ENCODE data around the gene MITF.
A peak's percentile ranks its signal among the peaks of the same experiment; 100 is the strongest.

The MITF gene

DNA sequence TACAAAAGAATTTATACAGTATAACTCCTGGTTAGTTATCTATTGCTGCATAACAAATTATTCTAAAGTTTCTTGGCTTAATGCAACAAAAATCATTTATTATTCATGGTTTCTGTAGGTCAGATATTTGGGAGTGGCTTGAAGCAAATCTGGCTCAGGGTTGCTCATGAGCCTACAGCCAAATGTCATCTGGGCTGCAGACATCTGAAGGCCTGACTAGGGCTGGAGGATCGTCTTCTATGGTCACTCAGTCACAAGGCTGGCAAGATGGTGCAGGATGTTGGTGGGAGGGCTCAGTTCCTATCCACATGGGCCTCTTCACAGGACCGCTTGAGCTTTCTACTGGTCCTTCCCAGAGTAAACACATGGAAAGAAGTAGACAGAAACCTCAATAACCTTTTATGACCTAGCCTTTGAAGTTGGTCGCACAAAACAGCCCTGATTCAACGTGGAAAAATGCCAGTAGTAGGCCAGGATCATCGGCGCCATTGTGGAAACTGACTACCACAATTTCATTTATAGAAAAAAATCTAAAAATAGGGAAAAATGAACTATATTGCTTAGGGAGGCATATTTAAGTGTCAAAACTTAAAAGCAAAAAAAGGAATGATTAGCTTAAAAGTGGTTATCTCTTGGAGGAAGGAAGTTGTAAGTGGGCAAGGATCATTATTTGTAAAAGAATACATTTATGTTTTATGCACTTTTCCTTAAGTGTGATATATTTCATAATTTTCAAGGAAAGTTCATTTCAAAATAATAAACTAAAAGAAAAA lies 9.9 kb upstream of the MITF start:
- DNase-seq, result no peak

DNA sequence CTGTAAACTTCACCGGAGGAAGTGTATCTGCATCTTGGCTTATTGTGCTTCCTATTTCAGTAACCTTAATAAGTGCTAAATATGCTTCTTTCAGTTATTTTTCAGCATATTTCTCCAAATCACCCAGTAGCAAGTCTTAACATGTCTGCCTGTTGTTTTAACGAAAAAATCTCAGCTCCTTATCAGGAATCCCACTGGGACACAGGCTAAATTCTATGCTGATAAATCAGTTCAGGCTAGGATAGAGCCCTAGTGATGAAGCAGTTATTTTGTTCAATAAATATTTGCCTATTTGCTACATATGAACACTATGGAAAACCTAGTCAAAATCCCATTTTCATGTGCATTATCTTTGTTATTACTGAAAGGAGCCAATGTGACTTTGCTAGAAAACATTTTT lies 8.2 kb upstream of the MITF start:
- DNase-seq, result no peak

DNA sequence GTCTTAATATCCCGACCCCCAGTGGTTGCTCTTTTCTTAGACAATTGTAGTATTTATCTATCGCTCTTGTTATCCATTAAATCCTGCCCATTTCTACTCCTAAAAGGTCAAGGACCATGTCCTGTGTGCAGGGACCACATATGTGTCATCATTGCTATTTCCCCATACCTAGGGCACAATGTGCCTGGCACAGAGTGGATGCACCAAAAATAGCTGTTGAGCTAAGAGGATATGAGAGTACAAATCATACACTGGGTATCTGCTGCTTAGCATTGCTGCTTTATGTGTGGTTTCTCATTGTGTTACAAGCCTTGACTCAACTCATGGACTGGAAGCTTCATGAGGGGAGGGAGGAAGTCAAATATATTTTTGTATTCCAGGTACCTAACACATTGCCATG lies 3.4 kb upstream of the MITF start:
- no peak for DNase-seq

DNA sequence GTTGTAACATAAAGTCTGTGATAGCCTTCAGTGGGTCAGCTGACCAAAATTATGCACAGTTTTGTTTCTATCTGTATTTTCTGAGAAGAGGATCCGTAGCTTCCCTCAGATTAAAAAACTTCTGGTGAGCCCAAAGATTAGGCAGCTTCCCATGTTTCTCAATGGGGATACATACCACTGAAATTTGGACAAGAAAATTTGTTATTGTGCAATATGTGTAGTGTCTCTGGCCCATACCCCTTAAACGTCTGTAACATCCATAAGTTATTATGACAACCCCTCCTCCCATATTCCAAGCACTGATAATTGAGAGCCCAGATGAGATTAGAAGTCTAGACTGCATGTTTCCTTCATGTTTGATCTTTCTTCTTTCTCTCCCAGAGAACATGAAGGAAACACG lies 1.9 kb upstream of the MITF start:
- no peak for DNase-seq

DNA sequence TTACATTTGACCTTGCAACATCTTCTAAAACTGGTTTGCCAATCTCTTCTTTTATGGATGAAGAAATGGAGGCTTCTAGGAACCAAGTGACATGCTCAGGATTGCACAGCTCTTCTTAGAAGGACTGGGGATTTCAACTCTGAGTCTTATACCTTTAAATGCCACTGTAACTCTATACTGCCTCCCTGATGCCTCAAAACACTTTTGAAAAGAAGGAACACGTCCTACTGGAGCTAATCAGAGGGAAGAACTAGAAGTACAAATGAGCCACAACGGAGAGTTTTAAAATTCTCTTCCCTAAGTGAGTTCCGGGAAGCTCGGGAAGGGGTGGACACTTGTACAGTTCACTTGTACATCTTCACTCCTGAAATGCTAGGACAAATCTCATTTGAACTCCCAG lies 949 bp upstream of the MITF start:
- DNase-seq, result no peak

DNA sequence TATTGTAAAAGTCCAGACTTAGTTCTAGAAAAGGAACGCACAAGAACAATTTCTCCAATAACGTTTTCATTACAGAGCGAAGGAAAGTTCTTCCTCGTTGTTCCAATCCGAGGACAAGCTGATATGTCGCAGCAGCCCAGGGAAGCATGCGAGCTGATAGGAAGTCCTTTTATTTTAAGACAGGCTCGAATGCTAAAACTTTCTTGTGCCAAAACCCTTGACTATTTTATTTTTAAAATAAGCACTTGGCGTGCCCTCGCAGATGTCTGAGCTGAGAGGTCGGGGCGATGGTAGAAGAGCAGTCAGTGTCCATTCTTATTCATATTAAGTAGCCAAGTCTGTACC lies 433 bp upstream of the MITF start:
- no peak for DNase-seq

DNA sequence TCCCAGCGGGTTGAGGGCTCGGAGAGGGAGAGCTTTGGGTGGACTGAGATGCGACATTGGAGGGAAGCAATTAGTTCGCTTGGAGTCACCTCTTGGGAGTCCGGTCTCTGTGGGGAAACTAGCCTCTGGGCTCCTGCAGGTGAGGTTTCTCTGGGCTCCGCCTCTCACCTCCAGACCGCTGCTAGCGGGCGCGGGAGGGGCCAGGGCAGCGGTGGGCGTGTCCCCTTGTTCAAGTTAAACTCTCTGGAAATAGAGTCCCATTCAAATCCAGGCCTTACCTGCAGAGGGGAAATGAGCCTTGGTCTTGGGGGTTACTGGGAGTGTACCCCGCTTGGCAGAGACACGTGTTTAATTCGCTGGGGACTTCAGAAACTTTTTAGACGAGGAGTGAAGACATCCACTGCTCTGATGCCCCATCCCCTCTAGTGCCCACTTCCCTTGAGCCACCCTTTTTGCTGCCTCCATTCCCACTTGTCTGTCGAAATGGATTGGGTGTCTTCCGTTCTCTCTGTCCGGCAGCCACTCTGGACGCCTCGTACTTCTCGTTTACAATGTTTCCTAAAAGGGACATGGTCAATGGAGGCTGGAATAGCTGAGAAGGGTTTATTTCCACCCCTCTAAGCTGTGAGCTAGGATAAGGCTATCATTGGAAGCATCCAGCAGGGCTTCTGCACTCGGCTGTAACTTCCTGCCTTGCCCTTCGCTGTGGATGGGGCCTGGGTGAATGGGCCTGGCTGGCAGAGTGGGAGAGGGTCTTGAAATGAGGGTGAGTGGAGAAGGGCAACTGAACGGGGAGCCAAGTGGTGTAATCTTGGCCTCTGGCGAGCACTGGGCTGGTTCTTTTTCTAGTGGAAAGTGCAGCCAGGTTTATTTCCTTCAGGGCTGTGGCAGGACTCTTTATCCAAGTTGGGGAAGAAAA lies 1.1 kb downstream of the MITF start:
- peak; percentile 14 for DNase-seq

DNA sequence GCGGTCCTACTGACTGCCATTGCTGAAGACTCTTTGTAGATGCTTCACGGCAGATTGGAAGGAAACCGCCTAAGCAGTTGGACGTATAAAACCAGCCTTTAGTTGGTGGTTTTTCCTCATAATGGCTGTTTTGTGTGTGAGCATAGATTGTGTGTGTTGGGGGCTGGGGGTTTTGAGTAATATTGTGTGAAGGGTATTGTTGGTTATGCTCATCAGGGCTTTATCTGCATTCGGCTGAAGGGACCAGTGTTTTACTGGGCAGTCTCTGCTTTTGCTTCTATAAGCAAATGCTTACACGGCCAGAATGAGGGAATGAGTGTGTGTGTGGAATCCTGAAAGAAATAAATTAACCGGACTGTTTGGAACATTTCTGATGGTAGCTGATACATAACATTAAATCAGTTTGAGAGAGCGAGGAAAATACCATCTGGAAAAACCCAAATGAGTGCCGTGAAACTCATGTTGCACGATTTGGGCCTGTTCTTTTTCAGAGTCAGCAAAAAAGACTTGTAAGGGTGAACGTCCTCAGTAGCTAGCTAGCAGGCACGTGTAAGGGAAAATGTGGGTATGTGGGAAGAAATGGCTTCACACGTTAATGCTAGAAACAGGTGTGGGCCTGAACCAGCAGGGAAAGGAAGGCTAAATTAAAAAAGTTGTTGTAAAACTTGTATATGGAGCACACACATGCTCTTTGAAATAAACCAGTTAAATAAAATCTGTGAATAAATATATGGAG lies 1.9 kb downstream of the MITF start:
- no peak for DNase-seq

DNA sequence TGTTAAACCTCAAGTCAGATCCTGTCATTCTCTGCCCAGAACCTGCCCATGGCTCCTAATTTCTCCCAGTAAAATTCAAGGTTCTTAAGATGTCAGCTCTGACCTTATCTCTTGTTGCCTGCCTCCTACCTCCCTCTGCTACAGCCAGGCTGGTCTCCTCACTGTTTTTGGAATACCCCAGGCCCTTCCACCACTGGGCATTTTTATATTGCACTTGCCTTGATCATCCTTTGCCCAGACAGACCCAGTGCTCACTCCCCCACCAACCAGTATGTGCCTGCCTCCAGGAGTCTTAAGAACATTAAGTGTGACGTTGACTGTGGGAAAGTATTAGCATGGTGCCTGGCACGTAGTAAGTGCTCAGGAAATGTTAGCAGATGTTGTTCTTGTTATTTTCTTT lies 3.1 kb downstream of the MITF start:
- no peak for DNase-seq

DNA sequence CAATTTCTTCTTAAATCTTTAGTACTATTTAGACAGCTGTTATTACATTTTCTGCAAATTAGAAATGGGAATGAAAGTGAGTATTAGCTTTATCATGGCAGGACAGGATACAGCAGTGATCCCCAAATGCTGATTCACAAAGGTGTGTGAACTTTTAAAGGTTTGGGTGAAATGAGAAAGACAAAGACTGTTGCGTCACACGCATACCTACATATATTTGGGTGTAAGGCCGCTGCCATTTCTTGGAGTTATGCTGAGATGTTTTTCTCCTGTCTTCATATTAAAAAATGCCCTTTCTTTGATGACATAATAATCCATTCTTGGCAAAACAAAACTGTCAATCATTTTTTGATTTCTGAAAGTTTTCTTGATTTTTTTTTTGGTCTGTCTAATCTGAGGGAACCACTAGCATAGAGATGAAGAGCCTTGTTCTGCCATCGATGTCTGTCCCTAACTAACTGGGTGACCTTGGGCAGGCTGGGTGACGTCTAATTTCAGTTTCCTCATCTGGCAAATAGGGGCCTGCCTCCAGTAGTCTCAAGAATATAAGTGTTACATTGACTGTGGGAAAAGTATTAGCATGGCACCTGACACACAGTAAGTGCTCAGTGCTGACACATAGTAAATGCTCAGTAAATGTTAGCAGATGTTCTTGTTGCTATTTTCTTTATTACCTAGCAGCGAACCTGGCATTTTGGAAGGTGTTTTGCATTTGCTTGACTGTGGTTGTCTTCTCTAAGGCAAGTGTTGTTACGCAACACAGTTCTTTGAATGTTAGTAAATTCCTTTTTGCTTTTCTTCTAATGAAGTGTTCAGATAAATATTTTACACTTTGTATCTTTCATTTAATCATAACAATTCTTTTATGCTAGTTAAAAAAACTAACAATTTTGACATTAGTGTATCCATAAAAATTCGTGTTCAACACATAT lies 5.0 kb downstream of the MITF start:
- DNase-seq, result no peak

DNA sequence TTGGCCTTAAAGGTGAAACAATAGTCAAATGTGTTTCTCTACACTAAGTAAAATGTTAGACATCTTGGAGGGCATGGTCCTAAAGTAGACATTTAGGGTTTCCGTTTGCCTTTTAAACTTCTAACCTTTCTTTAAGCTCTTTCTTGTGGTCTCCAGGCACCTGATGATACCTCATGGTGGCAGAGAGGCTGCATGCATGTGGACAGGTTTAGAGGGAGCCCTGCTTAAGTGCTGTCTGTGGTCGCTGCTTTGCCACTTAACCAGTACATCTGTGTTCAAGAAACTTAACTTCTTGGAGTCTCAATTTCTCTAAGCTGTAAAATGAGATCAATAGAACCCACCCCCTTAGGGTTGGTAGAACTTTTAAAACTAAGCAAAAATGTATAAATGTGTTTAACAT lies 6.2 kb downstream of the MITF start:
- DNase-seq, result no peak

DNA sequence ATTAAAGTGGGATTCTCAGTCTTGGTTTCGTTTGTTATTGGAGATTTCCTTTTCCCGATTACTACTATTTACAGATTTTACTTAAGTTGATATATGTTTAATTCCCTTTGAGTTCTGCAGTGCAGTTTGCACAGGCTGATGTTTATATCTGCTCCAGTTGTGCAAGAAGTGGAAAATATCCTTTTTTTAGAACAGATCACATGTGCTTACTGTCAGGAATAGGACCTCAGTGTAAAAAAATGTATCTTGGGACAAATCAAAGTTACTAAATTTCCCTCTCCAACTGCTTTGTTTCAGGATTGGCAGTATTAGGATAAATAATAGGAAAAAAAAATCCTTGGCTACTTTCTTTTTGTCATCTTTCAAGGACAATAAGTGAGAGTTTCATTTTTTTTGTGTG lies 6.9 kb downstream of the MITF start:
- no peak for DNase-seq

DNA sequence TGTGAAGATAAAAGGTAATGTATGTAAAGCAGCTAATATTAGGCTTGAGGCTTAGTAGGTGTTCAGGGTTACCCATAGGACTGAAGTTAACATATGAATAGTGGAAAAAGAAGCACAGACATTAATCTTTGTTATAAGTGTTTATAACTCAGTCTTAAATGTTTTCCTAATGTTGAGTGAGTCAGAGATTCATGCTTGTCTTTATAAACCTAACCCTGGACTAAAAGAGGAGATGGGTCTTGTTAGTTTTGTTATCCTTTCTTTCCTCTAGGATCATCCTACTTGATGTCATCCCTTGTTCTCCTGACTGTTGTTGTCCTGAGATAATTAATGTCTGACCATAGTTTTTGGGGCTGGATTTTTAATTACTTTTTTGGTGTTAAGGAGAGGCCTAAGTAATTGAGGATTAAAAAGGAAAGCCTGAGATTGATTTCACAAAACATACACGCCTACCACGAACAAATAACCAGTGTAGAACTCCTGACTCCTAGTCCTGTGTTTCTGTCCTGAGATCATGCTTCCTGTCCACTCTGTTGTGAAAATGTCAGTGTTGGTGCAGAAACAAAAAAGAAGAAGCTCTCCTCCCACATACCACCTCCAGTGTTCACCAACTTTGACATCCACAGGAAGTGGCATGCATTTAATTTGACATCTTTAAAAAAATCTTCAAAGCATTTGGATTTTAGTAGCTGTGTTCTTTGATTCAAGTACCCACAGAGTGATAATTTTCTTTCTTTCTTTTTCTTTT lies 8.4 kb downstream of the MITF start:
- DNase-seq, result no peak

DNA sequence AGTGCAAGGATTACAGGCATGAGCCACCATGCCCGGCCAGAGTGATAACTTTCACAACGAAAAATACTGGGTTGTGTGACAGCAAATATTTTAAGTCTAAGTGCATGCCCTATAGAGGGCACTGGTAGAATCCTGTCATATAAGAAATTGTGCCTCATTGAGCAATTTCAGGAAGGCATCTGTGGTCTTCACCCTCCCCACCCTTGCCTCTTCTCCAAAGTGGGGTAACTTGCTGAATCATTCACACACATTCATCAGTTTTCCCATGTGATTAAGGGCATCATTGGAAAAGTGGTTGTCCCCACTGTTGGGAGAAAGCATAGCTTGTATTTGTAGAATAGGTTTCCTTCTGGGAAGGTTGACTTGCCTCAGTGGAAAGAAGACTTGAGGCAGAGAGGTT lies 9.2 kb downstream of the MITF start:
- DNase-seq, result no peak

DNA sequence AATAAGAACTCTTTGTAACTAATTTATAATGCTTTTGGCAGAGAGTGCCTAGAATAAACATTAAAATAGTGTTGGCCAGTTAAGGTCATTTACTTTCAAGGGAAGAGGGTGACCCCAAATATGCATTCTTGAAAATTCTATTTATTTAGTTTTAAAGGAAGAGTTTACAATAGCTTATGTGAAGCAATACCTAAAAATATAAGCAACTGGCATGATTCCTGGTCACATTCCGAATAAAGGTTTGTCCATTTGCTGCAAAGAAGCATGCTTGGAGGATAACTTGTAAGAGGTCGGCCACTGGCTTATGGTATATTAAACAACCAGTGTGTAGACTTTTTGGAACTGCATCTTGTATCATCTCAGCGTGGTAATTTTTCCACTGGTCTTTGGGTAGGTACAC lies 10.2 kb downstream of the MITF start:
- no peak for DNase-seq

DNA sequence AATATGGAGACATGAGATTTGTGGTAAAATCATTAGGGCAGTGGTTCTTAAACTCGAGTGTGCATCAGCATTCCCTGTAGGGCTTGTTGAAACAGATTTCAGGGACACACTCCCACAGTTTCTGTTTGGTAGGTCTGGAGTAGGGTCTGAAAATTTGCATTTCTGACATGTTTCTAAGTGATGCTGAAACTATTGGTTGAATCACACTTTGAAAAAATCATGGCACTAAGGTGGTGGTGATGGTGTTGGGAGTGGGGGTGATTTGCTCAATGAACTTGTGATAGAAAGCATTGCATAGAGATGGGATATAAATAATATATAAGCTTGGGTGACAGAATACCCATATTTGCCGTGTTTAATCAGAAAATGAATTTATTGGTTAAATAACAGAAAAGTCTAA lies 11.3 kb downstream of the MITF start:
- no peak for DNase-seq

DNA sequence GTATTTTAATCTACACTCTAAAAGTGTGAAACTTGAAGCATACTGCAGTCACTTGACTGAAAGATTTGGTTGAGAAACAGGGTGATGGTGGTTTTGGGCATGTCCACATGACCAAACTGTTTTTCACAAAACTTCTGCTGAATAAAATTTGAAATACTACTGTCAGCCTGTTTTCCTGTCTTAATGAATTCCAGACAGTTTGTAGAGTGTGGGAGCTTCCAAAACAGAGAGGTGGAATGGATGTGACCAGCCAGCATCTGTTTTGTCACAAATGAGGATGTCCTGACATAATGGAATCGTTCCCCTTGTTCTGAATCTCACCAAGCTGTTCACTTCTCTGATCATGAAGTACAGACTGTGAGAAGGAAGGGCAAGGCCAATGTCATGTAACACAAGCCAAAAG lies 11.8 kb downstream of the MITF start:
- DNase-seq, result no peak

DNA sequence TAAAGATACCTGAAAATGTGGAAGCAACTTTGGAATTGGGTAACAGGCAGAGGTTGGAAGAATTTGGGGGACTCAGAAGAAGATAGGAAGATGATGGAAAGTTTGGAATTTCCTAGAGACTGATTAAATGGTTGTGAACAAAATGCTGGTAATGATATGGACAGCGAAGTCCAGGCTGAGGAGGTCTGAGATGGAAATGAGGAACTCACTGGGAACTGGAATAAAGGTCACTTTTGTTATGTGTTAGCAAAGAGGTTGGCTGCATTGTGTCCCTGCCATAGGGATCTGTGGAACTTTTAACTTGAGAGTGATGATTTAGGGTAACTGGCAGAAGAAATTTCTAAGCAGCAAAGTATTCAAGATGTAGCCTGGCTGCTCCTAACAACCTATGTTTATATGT lies 13.0 kb downstream of the MITF start:
- no peak for DNase-seq

DNA sequence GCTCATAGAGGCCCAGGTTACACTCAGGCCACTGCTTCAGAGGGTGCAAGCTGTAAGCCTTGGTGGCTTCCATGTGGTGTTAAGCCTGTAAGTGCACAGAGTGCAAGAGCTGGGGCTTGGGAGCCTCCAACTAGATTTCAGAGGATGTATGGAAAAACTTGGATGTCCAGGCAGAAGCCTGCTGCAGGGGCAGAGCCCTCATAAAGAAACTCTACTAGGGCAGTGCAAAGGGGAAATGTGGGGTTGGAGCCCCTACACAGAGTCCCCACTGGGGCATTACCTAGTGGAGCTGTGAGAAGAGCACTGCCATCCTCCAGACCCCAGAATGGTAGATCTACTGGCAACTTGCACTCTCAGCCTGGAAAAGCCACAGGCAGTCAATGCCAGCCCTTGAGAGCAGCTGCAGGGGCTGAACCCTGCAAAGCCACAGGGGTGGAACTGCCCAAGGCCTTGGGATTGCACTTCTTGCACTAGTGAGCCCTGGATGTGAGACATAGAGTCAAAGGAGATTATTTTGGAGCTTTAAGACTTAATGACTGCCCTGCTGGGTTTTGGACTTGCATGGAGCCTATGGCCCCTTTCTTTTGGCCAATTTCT lies 14.0 kb downstream of the MITF start:
- no peak for DNase-seq

DNA sequence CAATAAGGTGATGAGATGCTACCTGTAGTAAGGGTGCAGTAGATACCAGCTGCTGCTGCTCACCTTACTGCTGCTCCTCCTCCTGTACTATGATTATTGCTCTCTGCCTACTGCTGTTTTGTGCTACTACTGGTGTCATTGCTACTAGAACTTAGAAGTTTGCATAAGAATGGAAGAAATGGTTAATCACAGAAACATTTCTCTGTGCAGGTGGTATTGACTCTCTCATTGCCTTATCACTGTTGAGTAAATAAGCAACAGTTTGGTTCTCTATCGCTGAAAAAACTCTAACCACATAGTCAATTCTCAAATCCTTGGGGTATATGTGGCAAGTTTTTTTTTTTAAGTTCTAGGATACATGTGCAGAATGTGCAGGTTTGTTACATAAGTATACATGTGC lies 16.5 kb downstream of the MITF start:
- DNase-seq, result no peak
